IMR-90 (cell line): ENCODE measurements around the gene PODXL. TPM values are rescaled to one million over a fixed set of nuclear protein-coding genes. Genes with fewer than 3 reads are reported as not detected.

Source experiments
- ATAC-seq: fragments of 200-7000 bp; cut with Tn5 transposase; 2 replicates; pipeline ENCODE4 v1.9.1; 2020; ENCODE audit warnings: low read depth, mild to moderate bottlenecking, moderate library complexity
- BruUV-seq: library from RNA; stranded (reverse); fragments of 400-500 nt; replicated peaks from 2 replicates; lab custom pipeline; 2021; lab: Mats Ljungman, UMichigan
- CTCF ChIA-PET: fragments of 300-600 bp; formaldehyde crosslinking; extraction: SDS; loops from one replicate; lab custom pipeline; 2021; ENCODE audit warnings: antibody characterized with exemption; lab: Yijun Ruan, JAX
- POLR2A ChIA-PET: fragments of 300-600 bp; sonication (Branson Sonifier 250); formaldehyde crosslinking; loops from one replicate; lab custom pipeline; 2022; ENCODE audit warnings: antibody characterized with exemption; ENCODE audit not compliant: unreplicated experiment; lab: Charles Lee
- DNase-seq: peaks from one replicate; pipeline ENCODE4 v3.0.0; 2013
- H2AFZ ChIP-seq: replicated peaks from 2 replicates; pipeline ENCODE3; 2013; ENCODE audit warnings: low read length, mild to moderate bottlenecking; ENCODE audit not compliant: poor library complexity
- H2AK5ac ChIP-seq: 2 replicates; pipeline ENCODE4 v1.6.1; 2013; ENCODE audit warnings: low read depth, low read length, inconsistent platforms
- H2AK9ac ChIP-seq: replicated peaks from 2 replicates; pipeline ENCODE3; 2013; ENCODE audit warnings: mild to moderate bottlenecking, low read depth, low read length, moderate library complexity; ENCODE audit not compliant: poor library complexity
- H2BK120ac ChIP-seq: 2 replicates; pipeline ENCODE4 v1.6.1; 2013; ENCODE audit warnings: low read depth, low read length, inconsistent platforms
- H2BK15ac ChIP-seq: 3 replicates; pipeline ENCODE4 v1.6.1; 2013; ENCODE audit warnings: low read depth, low read length, inconsistent platforms
- H2BK20ac ChIP-seq: 2 replicates; pipeline ENCODE4 v1.6.1; 2013; ENCODE audit warnings: low read depth, mild to moderate bottlenecking, inconsistent platforms, low read length, moderate library complexity
- H2BK5ac ChIP-seq: 2 replicates; pipeline ENCODE4 v1.6.1; 2013; ENCODE audit warnings: mild to moderate bottlenecking, low read depth, low read length, inconsistent platforms; ENCODE audit not compliant: poor library complexity, severe bottlenecking
- H3K14ac ChIP-seq: replicated peaks from 2 replicates; pipeline ENCODE4 v1.6.1; 2013; ENCODE audit warnings: low read depth, low read length, inconsistent platforms
- H3K18ac ChIP-seq: 2 replicates; pipeline ENCODE4 v1.6.1; 2013; ENCODE audit warnings: low read depth, low read length, control low read depth
- H3K23ac ChIP-seq: 2 replicates; pipeline ENCODE4 v1.6.1; 2013; ENCODE audit warnings: low read depth, low read length, inconsistent platforms
- H3K27ac ChIP-seq: 2 replicates; pipeline ENCODE4 v1.5.1; 2013; ENCODE audit warnings: mild to moderate bottlenecking, control low read depth, low read length; ENCODE audit not compliant: insufficient read depth
- H3K27me3 ChIP-seq: 2 replicates; pipeline ENCODE4 v1.6.1; 2013; ENCODE audit warnings: low read length; ENCODE audit not compliant: control insufficient read depth, insufficient read depth
- H3K36me3 ChIP-seq: 2 replicates; pipeline ENCODE4 v1.6.1; 2013; ENCODE audit warnings: low read length, mixed read lengths; ENCODE audit not compliant: control insufficient read depth, insufficient read depth
- H3K4ac ChIP-seq: 2 replicates; pipeline ENCODE4 v1.6.1; 2013; ENCODE audit warnings: low read depth, low read length, inconsistent platforms
- H3K4me1 ChIP-seq: 2 replicates; pipeline ENCODE4 v1.6.1; 2013; ENCODE audit warnings: low read length, mixed read lengths; ENCODE audit not compliant: control insufficient read depth, insufficient read depth
- H3K4me2 ChIP-seq: 2 replicates; pipeline ENCODE4 v1.6.1; 2013; ENCODE audit warnings: low read depth, mild to moderate bottlenecking, control low read depth, low read length, moderate library complexity
- H3K4me3 ChIP-seq: 2 replicates; pipeline ENCODE4 v1.5.1; 2013; ENCODE audit warnings: low read depth, mild to moderate bottlenecking, control low read depth, low read length, moderate library complexity; ENCODE audit not compliant: insufficient read depth
- H3K56ac ChIP-seq: 2 replicates; pipeline ENCODE4 v1.6.1; 2013; ENCODE audit warnings: low read length, inconsistent platforms; ENCODE audit not compliant: insufficient read depth; ENCODE audit errors: extremely low read depth
- H3K79me1 ChIP-seq, 2 experiments: 2 replicates each; pipeline ENCODE4 v1.6.1; 2013; ENCODE audit warnings: low read length in 2 of 2, inconsistent platforms in 1 of 2, low read depth in 1 of 2
- H3K9ac ChIP-seq: 2 replicates; pipeline ENCODE4 v1.6.1; 2013; ENCODE audit warnings: low read depth, low read length, control low read depth
- H3K9me1 ChIP-seq: 2 replicates; pipeline ENCODE4 v1.6.1; 2013; ENCODE audit warnings: low read length, inconsistent platforms; ENCODE audit not compliant: insufficient read depth
- H3K9me3 ChIP-seq: 2 replicates; pipeline ENCODE4 v1.6.1; 2013; ENCODE audit warnings: low read length; ENCODE audit not compliant: control insufficient read depth, insufficient read depth
- H4K20me1 ChIP-seq: 2 replicates; pipeline ENCODE4 v1.6.1; 2013; ENCODE audit warnings: low read length, inconsistent platforms; ENCODE audit not compliant: insufficient read depth
- H4K5ac ChIP-seq: 2 replicates; pipeline ENCODE4 v1.6.1; 2013; ENCODE audit warnings: mild to moderate bottlenecking, low read depth, low read length, control low read depth
- H4K8ac ChIP-seq, 2 experiments: 2 replicates each; pipeline ENCODE4 v1.6.1; 2013; ENCODE audit warnings: low read depth in 2 of 2, low read length in 2 of 2, control low read depth in 1 of 2, inconsistent platforms in 1 of 2
- H4K91ac ChIP-seq: 2 replicates; pipeline ENCODE4 v1.6.1; 2013; ENCODE audit warnings: low read depth, low read length, inconsistent platforms; ENCODE audit not compliant: insufficient read depth
- MXI1 ChIP-seq: IDR thresholded peaks from 2 replicates; pipeline ENCODE4 v1.6.1; 2012; ENCODE audit warnings: low read depth, mild to moderate bottlenecking, low read length, moderate library complexity, borderline replicate concordance
- USF2 ChIP-seq: fragments of 150-350 bp; IDR thresholded peaks from 2 replicates; pipeline ENCODE4 v1.6.1; 2017; ENCODE audit warnings: mild to moderate bottlenecking, antibody characterized with exemption, low read length, low read depth
- WGBS, 2 experiments: methylation state at CpG; one replicate each; pipeline versions ENCODE4 v1.1.5 to v1.1.7; 2013; ENCODE audit warnings: missing lambda C conversion rate in 2 of 2; ENCODE audit not compliant: insufficient read length in 1 of 2; ENCODE audit errors: extremely low coverage in 2 of 2; 5-methylcytosine and 5-hydroxymethylcytosine counted together
- dilution Hi-C: fragments of 300-500 bp; cut with HindIII; formaldehyde crosslinking; loops from one replicate; pipeline ENCODE4 v1.14.3; 2018; ENCODE audit warnings: low sequenced_read_pairs; ENCODE audit not compliant: unreplicated experiment
- in situ Hi-C: fragments of 300-500 bp; cut with MboI; formaldehyde crosslinking; loops from 3 replicates; pipeline ENCODE4 v1.14.3; 2019; ENCODE audit warnings: low sequenced_read_pairs, inconsistent platforms, mixed read lengths
- intact Hi-C: fragments of 100-400 bp; cut with micrococcal nuclease; formaldehyde crosslinking; loops from 2 replicates; pipeline ENCODE4 v1.10.0; 2022
- polyA plus RNA-seq, 3 experiments: library from polyadenylated mRNA; depleted of rRNA; stranded (reverse); fragments of >200 nt; gene quantifications; 2 replicates each; pipeline ENCODE4 v1.2.3, GENCODE V29; 2012; ENCODE audit warnings: low replicate concordance in 1 of 3
- total RNA-seq: library from RNA; depleted of rRNA; stranded (reverse); fragments of >200 nt; gene quantifications from 2 replicates; pipeline ENCODE4 v1.2.3, GENCODE V29; 2012

The PODXL gene
- total and polyA plus RNA-seq, 2 of the 4 experiments (the other 2 are of a cell fraction) = 1.3 to 3.8 TPM

- WGBS, 2 experiments = no CpG with 5 or more reads among the region's 1 CpG
These were observed 97.2 kb downstream of the PODXL start for GRCh38 chr7:131459256-131459655.

More at GRCh38 chr7:131459256-131459655, 97.2 kb downstream of the PODXL start:
- ChIA-PET POLR2A (no interaction called here), CTCF (no interaction called here)
- peaks cover 10% of the 10 kb centered on the region for H3K36me3 ChIP-seq
- no peaks in the 10 kb centered on the region for H3K4me1 ChIP-seq
- no peaks in the 10 kb centered on the region for H3K27me3 ChIP-seq
- dilution Hi-C loops = no loop called here
- no peak overlapping the region for H2AFZ ChIP-seq
- H2BK15ac ChIP-seq = no peak overlapping the region
- no peak overlapping the region for H2BK20ac ChIP-seq
- no peak overlapping the region for H2BK5ac ChIP-seq
- intact Hi-C loops = no loop called here
- no peaks in the 10 kb centered on the region for H4K20me1 ChIP-seq
- no peak overlapping the region for H3K23ac ChIP-seq
- H4K8ac ChIP-seq = no peak overlapping the region
- no peak overlapping the region for H2AK5ac ChIP-seq
- H3K4me2 ChIP-seq = no peak overlapping the region
- H3K14ac ChIP-seq = no peak overlapping the region
- H3K18ac ChIP-seq = no peak overlapping the region
- no TSS peak for BruUV-seq
- in situ Hi-C loops = no loop called here
- TF ChIP-seq MXI1 (no peak), USF2 (no peak)
- no peak overlapping the region for H4K5ac ChIP-seq
- no peaks in the 10 kb centered on the region for H3K9me3 ChIP-seq
- H2BK120ac ChIP-seq = no peak overlapping the region
- H3K9ac ChIP-seq = no peak overlapping the region
- H3K56ac ChIP-seq = no peak overlapping the region
- no peak overlapping the region for H4K91ac ChIP-seq
- H3K9me1 ChIP-seq = no peaks in the 10 kb centered on the region; the same call in 1 of the 2 replicates
- no peak overlapping the region for H3K4me3 ChIP-seq
- H3K79me1 ChIP-seq = peaks cover 8 to 13% of the 10 kb centered on the region in 2 experiments; a peak in 2 of 4 replicates
- no peak; the same call in 1 of the 2 replicates for ATAC-seq
- H2AK9ac ChIP-seq = no peak overlapping the region
- no peak overlapping the region for H3K4ac ChIP-seq
- no peak overlapping the region for H3K27ac ChIP-seq
- DNase-seq = peak; percentile 1
